OCI-LY7 (cell line): ENCODE measurements around the gene NLRX1. TPM values are rescaled to one million over a fixed set of nuclear protein-coding genes. Genes with fewer than 3 reads are reported as not detected.
"Not testable (repeated sequence)": the region's sequence is repeated elsewhere in the genome, so short reads cannot be mapped to it uniquely, and the experiment has no call there.

Experiments used
- BruUV-seq: library from RNA; stranded (reverse); fragments of 400-500 nt; replicated peaks from 2 replicates; lab custom pipeline; 2021; lab: Mats Ljungman, UMichigan
- CTCF ChIA-PET: fragments of 300-600 bp; sonication (Branson Sonifier 250); formaldehyde crosslinking; loops from one replicate; lab custom pipeline; 2022; ENCODE audit warnings: antibody characterized with exemption; ENCODE audit not compliant: unreplicated experiment; lab: Charles Lee
- POLR2A ChIA-PET: fragments of 300-600 bp; sonication (Branson Sonifier 250); formaldehyde crosslinking; loops from one replicate; lab custom pipeline; 2022; ENCODE audit warnings: antibody characterized with exemption; lab: Charles Lee
- DNase-seq: peaks from one replicate; pipeline ENCODE4 v3.0.0-alpha.2; 2015; ENCODE audit warnings: low spot score
- H2AFZ ChIP-seq: fragments of 200-600 bp; sonication (generic), shearing (Covaris generic); 2 replicates; pipeline ENCODE4 v1.6.1; 2014; ENCODE audit warnings: mild to moderate bottlenecking, antibody characterized with exemption, low read length, moderate library complexity
- H3K27ac ChIP-seq: fragments of 200-600 bp; sonication (generic); 2 replicates; pipeline ENCODE4 v1.5.1; 2014; ENCODE audit warnings: mixed run types, low read depth, mild to moderate bottlenecking, moderate library complexity, low read length, inconsistent platforms; ENCODE audit not compliant: poor library complexity, severe bottlenecking
- H3K36me3 ChIP-seq: fragments of 200-600 bp; sonication (generic); 2 replicates; pipeline ENCODE4 v1.6.1; 2014; ENCODE audit warnings: mild to moderate bottlenecking, antibody characterized with exemption, low read length, moderate library complexity, mixed read lengths; ENCODE audit not compliant: insufficient read depth
- H3K4me1 ChIP-seq: fragments of 200-600 bp; sonication (generic); 2 replicates; pipeline ENCODE4 v1.5.1; 2014; ENCODE audit warnings: mild to moderate bottlenecking, low read length; ENCODE audit not compliant: insufficient read depth, poor library complexity, severe bottlenecking
- H3K4me2 ChIP-seq: fragments of 200-600 bp; sonication (generic); 2 replicates; pipeline ENCODE4 v1.6.1; 2014; ENCODE audit warnings: mild to moderate bottlenecking, low read length
- H3K4me3 ChIP-seq: fragments of 200-600 bp; sonication (generic); 2 replicates; pipeline ENCODE4 v1.5.1; 2014; ENCODE audit warnings: mild to moderate bottlenecking, low read depth, low read length; ENCODE audit not compliant: poor library complexity, severe bottlenecking
- H3K79me2 ChIP-seq: fragments of 200-600 bp; sonication (generic); 2 replicates; pipeline ENCODE4 v1.6.1; 2016; ENCODE audit warnings: low read depth, mild to moderate bottlenecking, low read length, moderate library complexity, mixed read lengths; ENCODE audit not compliant: insufficient read depth
- H3K9me2 ChIP-seq: fragments of 200-600 bp; sonication (generic); 2 replicates; pipeline ENCODE4 v1.6.1; 2016; ENCODE audit warnings: mild to moderate bottlenecking, low read length, mixed read lengths; ENCODE audit not compliant: insufficient read depth
- H3K9me3 ChIP-seq: fragments of 200-600 bp; sonication (generic); 2 replicates; pipeline ENCODE4 v1.6.1; 2014; ENCODE audit warnings: mild to moderate bottlenecking, mixed run types, low read length, mixed read lengths
- H4K20me1 ChIP-seq: fragments of 200-600 bp; sonication (generic); 2 replicates; pipeline ENCODE4 v1.6.1; 2014; ENCODE audit warnings: mild to moderate bottlenecking, antibody characterized with exemption, low read length, moderate library complexity, mixed read lengths; ENCODE audit not compliant: insufficient read depth
- CTCF ChIP-seq: fragments of 200-600 bp; sonication (generic); conservative IDR thresholded peaks from 2 replicates; pipeline ENCODE4 v1.5.1; 2014; ENCODE audit warnings: mild to moderate bottlenecking, antibody characterized with exemption, low read length, moderate library complexity, mixed read lengths
- EZH2phosphoT487 ChIP-seq: fragments of 200-600 bp; sonication (generic); IDR thresholded peaks from 2 replicates; pipeline ENCODE4 v1.6.1; 2018; ENCODE audit warnings: low read depth, borderline replicate concordance, mild to moderate bottlenecking, mixed run types, antibody characterized with exemption, low read length, moderate library complexity, mixed read lengths
- intact Hi-C: fragments of 100-400 bp; cut with micrococcal nuclease; formaldehyde crosslinking; loops from one replicate; pipeline ENCODE4 v1.10.0; 2022; ENCODE audit not compliant: unreplicated experiment
- total RNA-seq, 2 experiments: library from RNA; depleted of rRNA in 1 of 2; stranded (reverse); fragments of >200 nt in 1 of 2; shearing (Covaris generic) in 1 of 2; gene quantifications; 2 replicates each; pipeline ENCODE4 v1.2.3, GENCODE V29; 2014 to 2022

The NLRX1 gene
- total RNA-seq, 2 experiments from 2014 or later, result 2.1 to 8.8 TPM

- ChIA-PET CTCF (interaction anchor here (0.8 kb wide), 1 partner anchor 55 kb away, joined by 3 read pairs; no protein-coding TSS in a partner anchor), POLR2A (interaction anchor here (0.6 to 1.8 kb wide), 3 partner anchors 13 to 19 kb away, joined by 3 to 7 read pairs (median 3); no protein-coding TSS in a partner anchor)
- TF ChIP-seq EZH2phosphoT487 (no peak), CTCF (no peak)
- H3K27ac ChIP-seq, result no peak overlapping the region
- DNase-seq, result no peak
- no peak overlapping the region for H3K4me3 ChIP-seq
- no peaks in the 10 kb centered on the region for H3K79me2 ChIP-seq
- H3K4me2 ChIP-seq, result no peak overlapping the region
- intact Hi-C loops, result no loop called here
- H3K4me1 ChIP-seq, result peaks cover 11% of the 10 kb centered on the region
- H3K9me3 ChIP-seq, result no peaks in the 10 kb centered on the region
- H4K20me1 ChIP-seq, result no peaks in the 10 kb centered on the region
- no peaks in the 10 kb centered on the region for H3K9me2 ChIP-seq
- H2AFZ ChIP-seq, result no peak overlapping the region
- BruUV-seq, result no TSS peak
- no peaks in the 10 kb centered on the region for H3K36me3 ChIP-seq
Measured at GRCh38 chr11:119166368-119167076, 2.0 kb upstream of the NLRX1 start.

- H2AFZ ChIP-seq, H3K4me2 ChIP-seq, H3K27ac ChIP-seq, CTCF ChIA-PET, DNase-seq, H3K79me2 ChIP-seq, H3K36me3 ChIP-seq, BruUV-seq, intact Hi-C loops, H3K4me3 ChIP-seq, H4K20me1 ChIP-seq, H3K9me2 ChIP-seq, H3K9me3 ChIP-seq: not testable (repeated sequence)
- peaks cover 11% of the 10 kb centered on the region for H3K4me1 ChIP-seq
- POLR2A ChIA-PET, result interaction anchor here (0.7 to 1.8 kb wide), 3 partner anchors 16 to 26 kb away, joined by 3 to 7 read pairs (median 5); no protein-coding TSS in a partner anchor
Measured at GRCh38 chr11:119167077-119167458, 1.5 kb upstream of the NLRX1 start.

GRCh38 chr11:119167933-119168332, 592 bp upstream of the NLRX1 start:
- no peak overlapping the region for H3K4me2 ChIP-seq
- intact Hi-C loops, result no loop called here
- no peaks in the 10 kb centered on the region for H3K9me3 ChIP-seq
- POLR2A ChIA-PET, result no interaction called here
- no peak overlapping the region for H3K4me3 ChIP-seq
- H3K9me2 ChIP-seq, result no peaks in the 10 kb centered on the region
- H2AFZ ChIP-seq, result no peak overlapping the region
- no peaks in the 10 kb centered on the region for H3K36me3 ChIP-seq
- H4K20me1 ChIP-seq, result no peaks in the 10 kb centered on the region
- CTCF ChIA-PET, result no interaction called here
- no peak for DNase-seq
- TF ChIP-seq EZH2phosphoT487, result no peak
- BruUV-seq, result no TSS peak
- H3K4me1 ChIP-seq, result peaks cover 11% of the 10 kb centered on the region
- H3K79me2 ChIP-seq, result no peaks in the 10 kb centered on the region
- H3K27ac ChIP-seq, result no peak overlapping the region
